H1 (cell line): ENCODE results near the gene AHRR. TPM values are rescaled to one million over a fixed set of nuclear protein-coding genes. Genes with fewer than 3 reads are reported as not detected.

Source experiments
- CTCF ChIA-PET: fragments of 300-600 bp; sonication (Branson Sonifier 250); formaldehyde crosslinking; loops from one replicate; lab custom pipeline; 2021; ENCODE audit not compliant: partially characterized antibody; lab: Charles Lee
- POLR2A ChIA-PET: fragments of 300-600 bp; sonication (Branson Sonifier 250); formaldehyde crosslinking; loops from one replicate; lab custom pipeline; 2021; ENCODE audit warnings: inconsistent platforms; ENCODE audit not compliant: partially characterized antibody; lab: Charles Lee
- DNase-seq, 2 experiments: peaks; one replicate each; pipeline versions ENCODE4 v3.0.0 to v3.0.0-alpha.2; 2010 to 2022; ENCODE audit warnings: low spot score in 2 of 2, low read depth in 1 of 2, mixed read lengths in 1 of 2
- FAIRE-seq: peaks from 2 replicates; lab custom pipeline; 2011; peaks lifted over from hg19 to GRCh38; lab: Jason Lieb, UNC
- H2AFZ ChIP-seq: 2 replicates; pipeline ENCODE4 v1.8.1; 2012; ENCODE audit warnings: low read length, inconsistent platforms
- H2AK5ac ChIP-seq: 2 replicates; pipeline ENCODE4 v1.6.1; 2013; ENCODE audit warnings: low read depth, low read length
- H2BK120ac ChIP-seq: replicated peaks from 2 replicates; pipeline ENCODE3; 2013; ENCODE audit warnings: low read depth, low read length, inconsistent platforms
- H2BK12ac ChIP-seq: 2 replicates; pipeline ENCODE4 v1.6.1; 2013; ENCODE audit warnings: low read depth, low read length
- H2BK15ac ChIP-seq: 2 replicates; pipeline ENCODE4 v1.6.1; 2013; ENCODE audit warnings: low read length
- H2BK20ac ChIP-seq: 2 replicates; pipeline ENCODE4 v1.6.1; 2013; ENCODE audit warnings: low read length
- H2BK5ac ChIP-seq: 2 replicates; pipeline ENCODE4 v1.6.1; 2013; ENCODE audit warnings: low read depth, low read length
- H3K14ac ChIP-seq: 2 replicates; pipeline ENCODE4 v1.6.1; 2013; ENCODE audit warnings: inconsistent platforms; ENCODE audit not compliant: insufficient read length
- H3K18ac ChIP-seq: 2 replicates; pipeline ENCODE4 v1.6.1; 2013; ENCODE audit warnings: low read length; ENCODE audit errors: extremely low read depth
- H3K23ac ChIP-seq: 2 replicates; pipeline ENCODE4 v1.6.1; 2013; ENCODE audit warnings: inconsistent platforms; ENCODE audit not compliant: insufficient read length
- H3K23me2 ChIP-seq: 2 replicates; pipeline ENCODE4 v1.6.1; 2013; ENCODE audit warnings: low read depth, low read length
- H3K27ac ChIP-seq: 2 replicates; pipeline ENCODE4 v1.6.1; 2011; ENCODE audit warnings: low read depth, low read length, inconsistent platforms
- H3K27me3 ChIP-seq, 4 experiments: replicated peaks in 1 of 4; 1 replicate in 1 of 4; 2 replicates in 3 of 4; pipeline versions ENCODE4 v1.6.1 to v1.8.1; 2011 to 2013; ENCODE audit warnings: low read length in 3 of 4, mild to moderate bottlenecking in 3 of 4, inconsistent platforms in 2 of 4, mixed read lengths in 2 of 4, moderate library complexity in 1 of 4; ENCODE audit not compliant: control insufficient read depth in 3 of 4, insufficient read depth in 3 of 4; ENCODE audit errors: extremely low read depth in 1 of 4
- H3K36me3 ChIP-seq, 4 experiments: 2 replicates each; pipeline versions ENCODE4 v1.6.1 to v1.8.1; 2011 to 2013; ENCODE audit warnings: mild to moderate bottlenecking in 4 of 4, low read length in 3 of 4, moderate library complexity in 2 of 4, control low read depth in 1 of 4, inconsistent platforms in 1 of 4; ENCODE audit not compliant: insufficient read depth in 4 of 4, control insufficient read depth in 2 of 4
- H3K4ac ChIP-seq: replicated peaks from 2 replicates; pipeline ENCODE3; 2013; ENCODE audit warnings: low read length, low read depth, mixed read lengths, inconsistent platforms; ENCODE audit not compliant: insufficient read length
- H3K4me1 ChIP-seq, 4 experiments: replicated peaks in 1 of 4; 1 replicate in 1 of 4; 2 replicates in 3 of 4; pipeline versions ENCODE4 v1.6.1 to v1.8.1; 2011 to 2013; ENCODE audit warnings: low read length in 3 of 4, inconsistent platforms in 2 of 4, mixed read lengths in 1 of 4; ENCODE audit not compliant: insufficient read depth in 4 of 4, control insufficient read depth in 3 of 4
- H3K4me2 ChIP-seq, 2 experiments: 2 replicates each; pipeline versions ENCODE4 v1.6.1 to v1.8.1; 2011 to 2013; ENCODE audit warnings: low read depth in 2 of 2, low read length in 2 of 2, control low read depth in 1 of 2, inconsistent platforms in 1 of 2, mild to moderate bottlenecking in 1 of 2; ENCODE audit not compliant: insufficient read depth in 1 of 2
- H3K4me3 ChIP-seq, 4 experiments: fragments of 200-600, 300-600 bp in 1 of 4; sonication (generic), shearing (Covaris generic), sonication (Bioruptor Twin) in 1 of 4; 2 replicates each; pipeline versions ENCODE4 v1.5.1 to v1.8.1; 2011 to 2016; ENCODE audit warnings: low read length in 4 of 4, low read depth in 3 of 4, control low read depth in 2 of 4, inconsistent platforms in 2 of 4, mild to moderate bottlenecking in 2 of 4, mixed read lengths in 1 of 4, moderate library complexity in 1 of 4; ENCODE audit not compliant: insufficient read depth in 2 of 4; ENCODE audit errors: extremely low read depth in 1 of 4
- H3K56ac ChIP-seq: replicated peaks from 2 replicates; pipeline ENCODE3; 2013; ENCODE audit warnings: low read depth, mild to moderate bottlenecking, mixed read lengths, low read length, inconsistent platforms; ENCODE audit not compliant: insufficient read length
- H3K79me1 ChIP-seq: 2 replicates; pipeline ENCODE4 v1.6.1; 2013; ENCODE audit warnings: low read depth, low read length, control low read depth
- H3K79me2 ChIP-seq, 2 experiments: 2 replicates each; pipeline versions ENCODE4 v1.6.1 to v1.8.1; 2012 to 2013; ENCODE audit warnings: low read length in 2 of 2, mild to moderate bottlenecking in 2 of 2, inconsistent platforms in 1 of 2; ENCODE audit not compliant: insufficient read depth in 2 of 2, control insufficient read depth in 1 of 2
- H3K9ac ChIP-seq, 4 experiments: replicated peaks in 1 of 4; 1 replicate in 1 of 4; 2 replicates in 3 of 4; pipeline versions ENCODE4 v1.6.1 to v1.8.1; 2011 to 2013; ENCODE audit warnings: low read depth in 3 of 4, low read length in 3 of 4, control low read depth in 2 of 4, mild to moderate bottlenecking in 2 of 4, moderate library complexity in 2 of 4, inconsistent platforms in 1 of 4; ENCODE audit errors: extremely low read depth in 1 of 4
- H3K9me3 ChIP-seq, 2 experiments: 2 replicates each; pipeline versions ENCODE4 v1.6.1 to v1.8.1; 2012 to 2013; ENCODE audit warnings: mild to moderate bottlenecking in 2 of 2, moderate library complexity in 2 of 2, control low read depth in 1 of 2, inconsistent platforms in 1 of 2, low read depth in 1 of 2, low read length in 1 of 2, mixed read lengths in 1 of 2; ENCODE audit not compliant: insufficient read depth in 2 of 2
- H4K20me1 ChIP-seq, 2 experiments: replicated peaks in 1 of 2; 2 replicates each; pipeline versions ENCODE3 to v1.8.1; 2011 to 2013; ENCODE audit warnings: inconsistent platforms in 2 of 2, low read length in 2 of 2, mild to moderate bottlenecking in 1 of 2; ENCODE audit not compliant: insufficient read depth in 2 of 2, control insufficient read depth in 1 of 2
- H4K5ac ChIP-seq: 2 replicates; pipeline ENCODE4 v1.6.1; 2013; ENCODE audit warnings: low read length, low read depth, mixed read lengths, inconsistent platforms; ENCODE audit not compliant: insufficient read length
- H4K8ac ChIP-seq: 2 replicates; pipeline ENCODE4 v1.8.0; 2013; ENCODE audit warnings: mild to moderate bottlenecking, moderate library complexity, low read length, inconsistent platforms; ENCODE audit not compliant: insufficient read depth; ENCODE audit errors: extremely low read depth
- H4K91ac ChIP-seq: replicated peaks from 2 replicates; pipeline ENCODE3; 2013; ENCODE audit warnings: low read length, mixed read lengths, inconsistent platforms; ENCODE audit not compliant: insufficient read length
- SP1 ChIP-seq: IDR thresholded peaks from 2 replicates; pipeline ENCODE4 v1.6.1; 2011; ENCODE audit warnings: low read depth, low read length
- YY1 ChIP-seq: IDR thresholded peaks from 2 replicates; pipeline ENCODE4 v1.6.1; 2011; ENCODE audit warnings: low read depth, mild to moderate bottlenecking, low read length
- WGBS, 2 experiments: shearing (Covaris generic) in 1 of 2; methylation state at CpG; one replicate each; pipeline versions ENCODE4 v1.1.6 to v1.1.7; 2013 to 2015; ENCODE audit warnings: low lambda C conversion rate in 2 of 2, mixed read lengths in 2 of 2, inconsistent platforms in 1 of 2, low coverage in 1 of 2, missing lambda C conversion rate in 1 of 2; ENCODE audit not compliant: insufficient replicate concordance in 2 of 2, insufficient coverage in 1 of 2, insufficient read length in 1 of 2; ENCODE audit errors: extremely low coverage in 1 of 2, missing lambda C conversion rate in 1 of 2; 5-methylcytosine and 5-hydroxymethylcytosine counted together
- polyA plus RNA-seq, 7 experiments: library from polyadenylated mRNA; depleted of rRNA in 3 of 7; stranded (reverse) in 5 of 7; unstranded in 2 of 7; fragments of >200 nt in 5 of 7; fragments of 200-250 nt in 2 of 7; gene quantifications; 1 replicate in 5 of 7; 2 replicates in 1 of 7; 4 replicates in 1 of 7; pipeline versions ENCODE4 v1.2.1 to v1.2.3, GENCODE V29; 2011 to 2013; ENCODE audit warnings: missing spikeins in 2 of 7, mixed read lengths in 2 of 7
- total RNA-seq: library from RNA; stranded (reverse); fragmentation: NEBNext Ultra II Directional; extraction: Animal tissue kit (Norgen Biotek cat#: 25700); gene quantifications from 2 replicates; pipeline ENCODE4 v1.2.1, GENCODE V29; 2021

AHRR gene
- total and polyA plus RNA-seq, 2 of the 8 experiments (the other 6 are each of a cell fraction or from before 2014, with no cell fraction given), result 0.41 to 0.80 TPM

- no peak for DNase-seq
- no peak overlapping the region for H2AK5ac ChIP-seq
- H3K23me2 ChIP-seq, result peaks cover 10% of the 10 kb centered on the region; the same call in 1 of the 2 replicates
- no peaks in the 10 kb centered on the region for H3K79me1 ChIP-seq
- H3K27me3 ChIP-seq, result no peaks in the 10 kb centered on the region
- peak overlapping the region; percentile 3 for H4K91ac ChIP-seq
- H4K8ac ChIP-seq, result no peak overlapping the region
- H2BK12ac ChIP-seq, result 0 out of 2 replicates have a peak overlapping the region, but pooled peaks have one; percentile 3
- no peaks in the 10 kb centered on the region for H3K79me2 ChIP-seq
- peaks cover 0 to 3% (median 1%) of the 10 kb centered on the region in 4 experiments; a peak in 2 of 7 replicates for H3K4me1 ChIP-seq
- H3K14ac ChIP-seq, result no peak overlapping the region
- H3K36me3 ChIP-seq, result no peaks in the 10 kb centered on the region
- 93% methylated on average over 10 of the region's 11 CpGs; no CpG with 5 or more reads in 1 of the 2 experiments for WGBS, 2 experiments
- H3K56ac ChIP-seq, result no peak overlapping the region
- H2BK120ac ChIP-seq, result no peak overlapping the region
- H3K27ac ChIP-seq, result no peak overlapping the region
- ChIA-PET CTCF (interaction anchor here (0.7 to 9.7 kb wide), 8 partner anchors 12 to 91 kb away, joined by 3 to 99 read pairs (median 4); no protein-coding TSS in a partner anchor), POLR2A (interaction anchor here (1.0 kb wide), 1 partner anchor 11 kb away, joined by 3 read pairs; no protein-coding TSS in a partner anchor)
- H3K9ac ChIP-seq, result no peak overlapping the region
- TF ChIP-seq YY1 (no peak), SP1 (no peak)
- TF ChIP-seq, all 59 proteins: peak for 0
- H3K23ac ChIP-seq, result no peak overlapping the region
- no peak overlapping the region for H3K18ac ChIP-seq
- H3K4me3 ChIP-seq, result no peak overlapping the region
- FAIRE-seq, result no peak
- H2BK5ac ChIP-seq, result no peak overlapping the region
- H2BK15ac ChIP-seq, result no peak overlapping the region
- no peak overlapping the region for H3K4me2 ChIP-seq
- H3K9me3 ChIP-seq, result peaks cover 0 to 3% of the 10 kb centered on the region in 2 experiments; a peak in 1 of 4 replicates
- H4K5ac ChIP-seq, result no peak overlapping the region
- H2AFZ ChIP-seq, result no peak overlapping the region
- no peak overlapping the region for H2BK20ac ChIP-seq
- peaks cover 0 to 4% of the 10 kb centered on the region in 2 experiments for H4K20me1 ChIP-seq
- no peak overlapping the region for H3K4ac ChIP-seq
These were observed 106.7 kb downstream of the AHRR start for GRCh38 chr5:428219-428618.
